NCI-H226 (cell line): ENCODE data around the gene EHD3.
A peak's percentile ranks its signal among the peaks of the same experiment; 100 is the strongest.

Experiments used
- DNase-seq: peaks from one replicate; pipeline ENCODE4 v3.0.0-alpha.2; 2015

The EHD3 gene

GRCh38 chr2:31237348-31238017 is 3.5 kb downstream of the EHD3 start:
- no peak for DNase-seq

GRCh38 chr2:31238126-31238905 is 4.4 kb downstream of the EHD3 start:
- no peak for DNase-seq

GRCh38 chr2:31238906-31239592 is 5.1 kb downstream of the EHD3 start:
- no peak for DNase-seq

DNA sequence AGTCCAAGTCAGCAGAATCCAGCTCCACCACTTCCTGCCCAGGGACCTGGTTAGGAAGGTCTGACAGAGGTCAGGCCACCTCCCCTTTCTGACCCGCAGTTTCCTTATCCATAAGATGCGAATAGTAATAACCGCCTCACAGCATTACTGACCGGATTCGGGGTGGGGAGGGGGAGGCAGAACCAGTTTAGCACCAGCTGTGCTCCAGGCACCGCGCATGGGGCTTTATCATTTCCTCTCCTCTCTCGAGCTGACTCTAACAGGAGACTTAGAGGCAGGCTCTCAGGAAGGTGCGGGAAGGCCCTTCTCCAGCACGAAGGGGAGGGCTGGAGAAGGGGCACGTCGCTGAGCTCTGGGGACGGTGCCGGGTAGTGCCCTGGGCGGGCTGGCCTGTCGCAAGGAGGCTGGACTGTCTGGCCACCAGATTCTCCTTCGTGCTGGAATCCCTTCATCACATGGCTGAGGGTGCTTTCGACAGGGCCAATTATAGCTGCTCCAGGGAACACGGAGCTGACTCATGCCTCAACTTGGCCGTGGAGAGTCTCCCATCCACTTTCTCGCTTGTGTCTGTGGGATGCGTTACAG is 5.7 kb downstream of the EHD3 start:
- DNase-seq, result no peak

DNA sequence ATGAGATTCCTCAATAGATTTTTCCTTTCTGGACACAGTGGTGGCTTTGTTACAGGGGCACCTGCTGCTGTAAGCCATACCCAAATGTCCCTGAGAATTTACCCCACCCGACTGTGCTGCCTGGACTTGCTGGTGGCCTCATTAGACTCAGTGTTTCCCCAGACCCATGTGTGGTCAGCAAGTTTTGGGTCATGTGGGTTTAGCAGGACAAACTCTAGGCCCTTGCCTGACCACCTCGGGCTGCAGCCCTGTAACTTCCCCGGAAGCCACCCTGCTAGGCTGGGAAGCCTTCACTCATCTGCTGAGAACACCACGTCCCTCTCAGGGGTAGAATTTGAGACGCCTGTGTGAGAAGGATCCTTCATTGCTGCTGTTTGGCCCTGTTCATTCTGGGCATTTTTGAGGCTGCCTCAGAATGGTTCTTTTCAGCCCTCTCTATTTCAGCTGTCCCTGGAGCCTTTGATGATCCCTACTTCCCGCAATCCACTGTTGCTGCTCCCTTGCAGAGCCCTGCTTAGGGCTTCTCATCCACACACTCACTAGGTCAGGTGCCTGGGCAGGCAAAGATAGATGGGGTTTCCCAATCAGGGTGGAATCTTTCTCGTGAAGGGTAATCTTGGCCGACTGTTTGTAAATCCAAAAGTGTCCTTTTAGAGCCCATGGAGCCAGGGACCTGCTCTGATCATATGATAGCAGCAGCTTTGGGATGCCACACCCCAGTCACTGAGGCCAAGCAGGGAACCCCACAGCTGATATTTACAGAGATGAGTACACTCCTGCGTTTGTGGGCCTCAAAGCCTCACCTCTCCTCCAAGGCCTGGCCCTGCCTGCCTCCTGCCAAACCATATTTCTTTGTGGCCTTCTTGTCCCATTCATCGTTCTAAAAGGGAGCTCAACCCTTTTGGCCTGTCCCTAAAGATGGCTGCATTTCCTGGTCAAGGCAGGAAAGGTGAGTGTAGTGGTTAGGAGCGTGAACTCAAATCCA is 6.7 kb downstream of the EHD3 start:
- no peak for DNase-seq

GRCh38 chr2:31241625-31242270 is 7.8 kb downstream of the EHD3 start:
- no peak for DNase-seq

DNA sequence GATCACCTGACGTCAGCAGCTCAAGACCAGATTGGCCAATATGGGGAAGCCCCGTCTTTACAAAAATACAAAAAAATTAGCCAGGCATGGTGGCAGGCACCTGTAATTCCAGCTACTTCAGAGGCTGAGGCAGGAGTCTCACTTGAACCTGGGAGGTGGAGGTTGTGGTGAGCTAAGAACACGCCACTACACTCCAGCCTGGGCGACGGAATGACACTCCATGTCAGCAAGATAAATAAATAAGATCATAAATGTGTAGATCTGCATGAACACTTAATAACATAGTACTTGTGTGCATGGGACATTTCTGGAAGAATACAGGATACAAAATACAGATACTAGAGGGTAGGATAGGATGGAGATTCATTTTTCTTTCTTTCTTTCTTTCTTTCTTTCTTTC is 9.1 kb downstream of the EHD3 start:
- no peak for DNase-seq

DNA sequence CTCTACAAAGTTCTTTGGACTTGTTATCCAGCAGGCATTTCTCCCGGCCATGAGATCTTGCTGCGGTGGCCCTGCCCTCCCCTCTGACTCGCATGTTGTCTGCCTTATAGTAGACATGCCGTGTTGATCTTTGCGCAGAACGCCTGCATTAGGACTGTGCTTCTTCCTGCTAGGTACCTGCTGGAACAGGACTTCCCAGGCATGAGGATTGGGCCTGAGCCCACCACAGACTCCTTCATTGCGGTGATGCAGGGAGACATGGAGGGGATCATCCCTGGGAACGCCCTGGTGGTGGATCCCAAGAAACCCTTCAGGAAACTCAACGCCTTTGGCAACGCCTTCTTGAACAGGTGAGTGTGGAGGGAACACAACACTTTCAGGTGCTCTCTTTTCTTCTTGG is 10.1 kb downstream of the EHD3 start:
- no peak for DNase-seq

DNA sequence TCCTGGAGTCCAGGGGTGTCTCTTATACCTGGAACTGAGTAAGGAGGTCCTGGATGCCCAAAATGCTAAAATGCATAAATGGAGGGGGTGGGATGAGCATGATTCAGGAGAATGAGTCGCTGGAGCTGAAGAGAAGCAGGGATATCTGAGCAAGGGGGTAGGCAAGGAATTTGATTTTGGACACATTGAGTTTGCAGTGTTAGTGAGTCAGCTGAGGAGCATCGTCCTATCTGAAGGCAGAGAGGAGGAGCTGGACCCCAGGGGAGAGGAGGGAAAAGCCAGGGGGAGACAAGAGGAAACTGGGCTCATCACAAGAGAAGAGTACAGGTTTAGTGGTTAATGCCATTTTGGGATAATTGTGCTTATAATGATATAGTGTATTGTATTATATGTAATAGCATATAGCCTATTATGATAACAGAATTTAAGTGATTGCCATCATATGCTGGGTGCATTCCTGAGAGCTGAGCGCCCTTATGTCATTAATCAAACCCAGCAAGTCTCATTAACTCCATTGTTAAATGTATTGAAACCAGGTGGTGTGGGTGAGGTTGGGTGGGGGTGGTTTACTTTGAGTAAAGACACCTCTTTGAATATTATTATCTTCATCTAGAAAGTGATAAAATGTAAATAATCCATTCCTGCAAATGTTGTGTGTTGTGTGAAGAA is 12.4 kb downstream of the EHD3 start:
- DNase-seq, result peak; percentile 59

DNA sequence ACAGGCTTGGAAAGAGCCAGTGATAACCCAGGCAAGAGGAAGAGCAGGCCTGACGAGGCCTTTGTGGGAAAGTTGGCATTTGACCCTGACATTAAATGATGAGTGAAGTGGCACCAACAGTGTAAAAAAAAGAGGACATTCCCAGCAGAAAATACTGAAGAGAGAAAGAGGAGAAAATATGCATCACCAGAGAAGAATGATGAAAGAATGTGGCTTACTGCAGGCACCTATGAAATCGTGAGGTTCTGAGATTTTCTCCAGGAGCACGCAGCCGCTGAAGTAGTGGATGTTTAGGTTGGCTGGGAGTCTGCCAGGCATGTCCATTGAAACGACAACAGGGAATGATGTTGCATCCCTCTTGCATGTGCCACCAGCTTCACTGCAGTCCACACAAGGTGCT is 13.8 kb downstream of the EHD3 start:
- no peak for DNase-seq

DNA sequence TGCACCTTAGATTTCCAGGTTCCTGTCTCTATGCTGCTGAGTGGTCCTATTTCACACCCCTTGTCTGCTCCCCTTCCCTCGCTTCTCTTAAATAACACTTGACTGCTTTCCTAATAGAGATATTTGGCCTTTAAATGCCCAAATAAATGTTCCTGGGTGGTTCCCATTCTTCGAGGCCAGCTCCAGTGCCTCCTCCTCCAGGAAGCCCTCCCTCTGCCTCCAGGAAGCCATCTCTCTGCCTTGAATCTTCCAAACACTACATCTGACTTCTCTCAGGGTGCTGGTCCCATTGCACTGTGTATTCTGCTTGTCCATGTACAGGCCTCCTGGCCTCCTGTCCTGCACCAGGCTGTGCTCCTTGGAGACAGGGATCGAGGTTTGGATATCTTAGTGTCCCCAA is 14.2 kb downstream of the EHD3 start:
- no peak for DNase-seq

DNA sequence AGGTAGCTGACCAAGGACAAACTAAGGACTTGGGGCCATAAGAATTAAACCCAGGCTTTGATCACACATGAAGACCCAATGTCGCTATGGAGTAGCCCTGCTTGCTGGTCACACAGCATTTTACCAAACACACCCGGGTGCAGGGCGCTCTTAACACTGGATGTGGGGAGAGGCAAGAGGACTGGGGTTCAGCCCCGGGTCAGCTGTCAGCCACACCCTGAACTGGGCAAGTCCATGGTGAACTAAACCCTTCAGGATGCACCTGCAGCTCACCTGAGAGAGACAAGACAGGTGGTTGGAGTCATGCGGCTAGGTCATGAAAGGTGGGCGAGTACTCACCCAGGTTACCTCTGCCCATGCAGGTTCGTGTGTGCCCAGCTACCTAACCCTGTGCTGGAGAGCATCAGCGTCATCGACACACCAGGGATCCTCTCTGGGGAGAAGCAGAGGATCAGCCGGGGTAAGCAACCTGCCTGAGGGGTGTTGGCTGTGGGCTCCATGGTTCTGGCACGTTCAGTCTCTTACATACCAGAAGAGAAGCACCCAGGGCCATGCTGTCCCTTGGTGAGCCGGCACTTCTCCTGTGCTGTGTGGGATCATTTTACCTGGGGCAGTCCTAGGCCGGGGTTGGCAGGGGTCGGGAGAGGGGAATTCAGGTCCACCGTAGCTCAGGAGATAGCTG is 15.2 kb downstream of the EHD3 start:
- DNase-seq, result no peak

GRCh38 chr2:31251018-31251417 is 17.1 kb downstream of the EHD3 start:
- no peak for DNase-seq

DNA sequence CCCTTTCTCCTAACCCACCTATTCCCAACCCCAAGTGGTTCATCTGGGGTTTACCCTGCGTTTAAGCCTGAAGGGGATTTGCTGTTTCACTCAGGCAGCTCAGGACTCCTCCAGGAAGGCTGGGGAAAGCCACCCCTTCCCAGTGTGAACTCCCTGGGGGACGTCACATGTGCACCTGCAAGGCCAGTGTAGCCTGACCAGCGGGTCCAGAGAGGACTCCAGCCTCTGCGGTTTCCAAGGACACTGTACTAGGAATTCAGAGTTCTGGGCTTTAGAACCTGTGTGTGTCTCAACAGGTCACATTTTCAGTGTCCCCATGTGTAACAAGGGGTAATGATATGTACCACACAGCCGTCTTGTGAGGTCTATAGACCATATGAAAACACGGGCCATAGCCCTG is 17.9 kb downstream of the EHD3 start:
- DNase-seq, result no peak

- DNase-seq, result peak; percentile 36
Measured at GRCh38 chr2:31253356-31254131, 19.6 kb downstream of the EHD3 start.

- DNase-seq, result no peak
Measured at GRCh38 chr2:31254237-31255203, 20.6 kb downstream of the EHD3 start.

DNA sequence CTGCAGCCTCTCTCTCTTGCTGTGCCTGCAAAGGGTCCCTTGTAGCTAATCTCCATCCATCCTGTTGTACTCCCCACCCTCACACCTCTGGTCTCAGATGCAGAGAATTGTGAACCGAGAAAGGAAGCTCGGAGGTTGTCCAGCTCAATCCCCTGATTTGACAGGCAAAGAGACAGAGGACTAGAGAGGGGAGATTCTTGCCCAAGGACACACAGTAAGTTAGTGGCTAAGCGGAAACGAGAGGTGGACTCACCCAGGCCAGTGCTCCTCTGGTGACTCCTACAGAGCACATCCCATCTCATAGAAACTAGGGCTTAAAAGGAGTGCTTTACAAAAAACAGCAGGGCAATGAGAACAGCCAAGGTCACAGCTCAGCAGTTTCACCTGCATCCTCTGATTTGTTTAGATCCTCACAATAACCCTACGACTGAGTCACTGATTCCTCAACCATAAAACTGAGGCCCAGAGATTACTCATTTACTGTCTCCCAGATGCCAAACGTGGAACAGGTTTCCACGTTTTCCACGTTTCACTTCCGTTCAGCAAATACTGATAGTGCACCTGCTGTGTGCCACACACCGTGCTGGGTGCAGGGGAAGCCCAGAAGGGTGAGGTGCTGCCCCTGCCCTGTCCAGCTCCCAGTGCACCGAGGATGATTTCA is 22.1 kb downstream of the EHD3 start:
- no peak for DNase-seq
